ENCODE measurements around the gene ANKS6.

GRCh38 chr9:98751210-98751609, 45.1 kb downstream of the ANKS6 start:
- no peak for TF ChIP-seq CTCF (IDR thresholded peaks at IDR 0.05; ENCODE audit: low read depth, low read length)
- no peak for TF ChIP-seq POLR2A (IDR thresholded peaks at IDR 0.05; ENCODE audit: extremely low read depth, insufficient read length)
- TF ChIP-seq MYC (IDR thresholded peaks at IDR 0.05; ENCODE audit: low read depth, low read length) = no peak
- no peak for TF ChIP-seq MAX (IDR thresholded peaks at IDR 0.05; ENCODE audit: low read depth, low read length)
